Activated CD4-positive, alpha-beta T cell treated with anti-CD3 and anti-CD28 coated beads, Interleukin-2, amount 10 ng/mL, durations not matched to agents 7 days and 5 days (primary cell): ENCODE data around the gene MBD3L4. TPM values are rescaled to one million over a fixed set of nuclear protein-coding genes. Genes with fewer than 3 reads are reported as not detected.
"Not testable (repeated sequence)": the region's sequence is repeated elsewhere in the genome, so short reads cannot be mapped to it uniquely, and the experiment has no call there.

Source experiments
- CTCF ChIA-PET: fragments of 350-600 bp; sonication (Branson Sonifier 250); formaldehyde crosslinking; loops from one replicate; lab custom pipeline; 2021; ENCODE audit warnings: antibody characterized with exemption; lab: Charles Lee
- POLR2A ChIA-PET: fragments of 350-600 bp; sonication (Branson Sonifier 250); formaldehyde crosslinking; loops from one replicate; lab custom pipeline; 2021; ENCODE audit warnings: antibody characterized with exemption; lab: Charles Lee
- DNase-seq: peaks from one replicate; pipeline ENCODE4 v3.0.0-alpha.2; 2020
- H3K27ac Mint-ChIP-seq: one replicate; pipeline ENCODE4 v1.8.0; 2021; ENCODE audit warnings: mild to moderate bottlenecking, moderate library complexity, mixed read lengths
- H3K27me3 Mint-ChIP-seq: one replicate; pipeline ENCODE4 v1.8.0; 2021; ENCODE audit warnings: mixed read lengths
- H3K36me3 Mint-ChIP-seq: one replicate; pipeline ENCODE4 v1.8.0; 2021; ENCODE audit warnings: low read depth, mixed read lengths
- H3K4me1 Mint-ChIP-seq: one replicate; pipeline ENCODE4 v1.8.0; 2021; ENCODE audit warnings: mixed read lengths
- H3K4me3 Mint-ChIP-seq: one replicate; pipeline ENCODE4 v1.8.0; 2021; ENCODE audit warnings: mild to moderate bottlenecking, moderate library complexity, mixed read lengths
- H3K9me3 Mint-ChIP-seq: one replicate; pipeline ENCODE4 v1.8.0; 2021; ENCODE audit warnings: mixed read lengths
- total RNA-seq, 2 experiments: library from RNA; stranded (reverse); gene quantifications; one replicate each; pipeline ENCODE4 v1.2.3, GENCODE V29; 2021

Gene MBD3L4
- total RNA-seq, 2 experiments from 2014 or later: not detected

GRCh38 chr19:7021331-7021730, 18.6 kb downstream of the MBD3L4 start, which contains the start of gene MBD3L2B:
Gene MBD3L2B, minus strand, starts transcription at chr19:7021431. Its CDS starts 34 bp downstream, at chr19:7021397.
- H3K27me3 Mint-ChIP-seq, H3K27ac Mint-ChIP-seq, POLR2A ChIA-PET, H3K36me3 Mint-ChIP-seq, H3K4me1 Mint-ChIP-seq, H3K4me3 Mint-ChIP-seq, DNase-seq, CTCF ChIA-PET, H3K9me3 Mint-ChIP-seq: not testable (repeated sequence)

GRCh38 chr19:7018828-7019227, 21.2 kb downstream of the MBD3L4 start:
- Mint-ChIP-seq H3K9me3 (peaks cover 5% of the 10 kb centered on the region), H3K36me3 (no peaks in the 10 kb centered on the region), H3K4me1 (peaks cover 3% of the 10 kb centered on the region), H3K27ac (no peak overlapping the region), H3K27me3 (no peaks in the 10 kb centered on the region), H3K4me3 (no peak overlapping the region)
- ChIA-PET POLR2A (no interaction called here), CTCF (no interaction called here)
- no peak for DNase-seq

- Mint-ChIP-seq H3K36me3 (no peaks in the 10 kb centered on the region), H3K27me3 (no peaks in the 10 kb centered on the region), H3K9me3 (peaks cover 16% of the 10 kb centered on the region), H3K4me3 (no peak overlapping the region), H3K27ac (no peak overlapping the region), H3K4me1 (peaks cover 22% of the 10 kb centered on the region)
- CTCF ChIA-PET: no interaction called here
- POLR2A ChIA-PET: no interaction called here
- no peak for DNase-seq
Measured at GRCh38 chr19:7013678-7014077, 26.3 kb downstream of the MBD3L4 start.

- Mint-ChIP-seq H3K9me3 (peaks cover 22% of the 10 kb centered on the region), H3K27me3 (no peaks in the 10 kb centered on the region), H3K27ac (no peak overlapping the region), H3K36me3 (no peaks in the 10 kb centered on the region), H3K4me3 (no peak overlapping the region), H3K4me1 (peaks cover 30% of the 10 kb centered on the region)
- ChIA-PET POLR2A (no interaction called here), CTCF (no interaction called here)
- no peak for DNase-seq
Measured at GRCh38 chr19:7010722-7011593, 29.0 kb downstream of the MBD3L4 start.

- Mint-ChIP-seq H3K27ac (no peak overlapping the region), H3K4me3 (no peak overlapping the region), H3K9me3 (peaks cover 16% of the 10 kb centered on the region), H3K27me3 (no peaks in the 10 kb centered on the region), H3K4me1 (peaks cover 28% of the 10 kb centered on the region), H3K36me3 (no peaks in the 10 kb centered on the region)
- DNase-seq: no peak
- CTCF ChIA-PET: no interaction called here
- POLR2A ChIA-PET: no interaction called here
Measured at GRCh38 chr19:7007859-7008258, 32.1 kb downstream of the MBD3L4 start.

GRCh38 chr19:7006135-7006704, 33.8 kb downstream of the MBD3L4 start:
- H3K4me3 Mint-ChIP-seq: no peak overlapping the region
- no peak for DNase-seq
- POLR2A ChIA-PET: no interaction called here
- H3K27me3 Mint-ChIP-seq: no peaks in the 10 kb centered on the region
- H3K27ac Mint-ChIP-seq: no peak overlapping the region
- H3K9me3 Mint-ChIP-seq: peaks cover 11% of the 10 kb centered on the region
- CTCF ChIA-PET: interaction anchor here (1.3 kb wide), 1 partner anchor 138 kb away, joined by 3 read pairs; no protein-coding TSS in a partner anchor
- H3K36me3 Mint-ChIP-seq: no peaks in the 10 kb centered on the region
- peaks cover 28% of the 10 kb centered on the region for H3K4me1 Mint-ChIP-seq

GRCh38 chr19:7004313-7004931, 35.6 kb downstream of the MBD3L4 start:
- peak; percentile 27 for DNase-seq
- POLR2A ChIA-PET: no interaction called here
- Mint-ChIP-seq H3K27me3 (no peaks in the 10 kb centered on the region), H3K27ac (no peak overlapping the region), H3K36me3 (no peaks in the 10 kb centered on the region), H3K4me3 (no peak overlapping the region), H3K9me3 (peaks cover 7% of the 10 kb centered on the region), H3K4me1 (peaks cover 20% of the 10 kb centered on the region)
- CTCF ChIA-PET: interaction anchor here (0.6 kb wide), 1 partner anchor 33 kb away, joined by 4 read pairs; no protein-coding TSS in a partner anchor

GRCh38 chr19:7000816-7001215, 39.2 kb downstream of the MBD3L4 start:
- Mint-ChIP-seq H3K27ac (no peak overlapping the region), H3K36me3 (peaks cover 2% of the 10 kb centered on the region), H3K4me3 (no peak overlapping the region), H3K4me1 (peaks cover 12% of the 10 kb centered on the region), H3K9me3 (peaks cover 8% of the 10 kb centered on the region), H3K27me3 (no peaks in the 10 kb centered on the region)
- CTCF ChIA-PET: no interaction called here
- no peak for DNase-seq
- POLR2A ChIA-PET: no interaction called here

- peaks cover 4% of the 10 kb centered on the region for H3K36me3 Mint-ChIP-seq
- CTCF ChIA-PET: interaction anchor here (0.6 kb wide), 1 partner anchor 637 kb away, joined by 4 read pairs; no protein-coding TSS in a partner anchor
- peaks cover 10% of the 10 kb centered on the region for H3K9me3 Mint-ChIP-seq
- H3K4me3 Mint-ChIP-seq: no peak overlapping the region
- H3K27ac Mint-ChIP-seq: no peak overlapping the region
- H3K27me3 Mint-ChIP-seq: no peaks in the 10 kb centered on the region
- peaks cover 12% of the 10 kb centered on the region for H3K4me1 Mint-ChIP-seq
- POLR2A ChIA-PET: no interaction called here
- DNase-seq: no peak
Measured at GRCh38 chr19:7000333-7000732, 39.6 kb downstream of the MBD3L4 start.

- Mint-ChIP-seq H3K4me3 (no peak overlapping the region), H3K36me3 (peaks cover 8% of the 10 kb centered on the region), H3K27me3 (no peaks in the 10 kb centered on the region), H3K9me3 (peaks cover 14% of the 10 kb centered on the region), H3K4me1 (peaks cover 12% of the 10 kb centered on the region), H3K27ac (no peak overlapping the region)
- CTCF ChIA-PET: interaction anchor here (0.6 to 0.8 kb wide), 2 partner anchors 10 to 636 kb away, joined by 3 to 4 read pairs; no protein-coding TSS in a partner anchor
- DNase-seq: no peak
- POLR2A ChIA-PET: no interaction called here
Measured at GRCh38 chr19:6999933-7000332, 40.0 kb downstream of the MBD3L4 start.

GRCh38 chr19:6997679-6998445, 42.1 kb downstream of the MBD3L4 start:
- peaks cover 9% of the 10 kb centered on the region for H3K36me3 Mint-ChIP-seq
- H3K4me1 Mint-ChIP-seq: peaks cover 8% of the 10 kb centered on the region
- POLR2A ChIA-PET: no interaction called here
- peaks cover 17% of the 10 kb centered on the region for H3K9me3 Mint-ChIP-seq
- H3K27ac Mint-ChIP-seq: peak overlapping the region; percentile 3
- no peaks in the 10 kb centered on the region for H3K27me3 Mint-ChIP-seq
- peak overlapping the region; percentile 21 for H3K4me3 Mint-ChIP-seq
- CTCF ChIA-PET: no interaction called here
- DNase-seq: no peak

GRCh38 chr19:6996810-6997209, 43.2 kb downstream of the MBD3L4 start:
- DNase-seq: no peak
- Mint-ChIP-seq H3K9me3 (peaks cover 17% of the 10 kb centered on the region), H3K27ac (no peak overlapping the region), H3K36me3 (peaks cover 9% of the 10 kb centered on the region), H3K27me3 (no peaks in the 10 kb centered on the region), H3K4me1 (peaks cover 8% of the 10 kb centered on the region), H3K4me3 (no peak overlapping the region)
- ChIA-PET POLR2A (no interaction called here), CTCF (interaction anchor here (0.6 kb wide), 1 partner anchor 730 kb away, joined by 3 read pairs; no protein-coding TSS in a partner anchor)
